Muscle layer of duodenum (tissue), 2 donors: ENCODE measurements around the gene TTLL9.

Experiments used
- H3K27ac ChIP-seq: one replicate; pipeline ENCODE4 v1.7.0; 2013; ENCODE audit warnings: mild to moderate bottlenecking, low read length
- H3K27me3 ChIP-seq: one replicate; pipeline ENCODE4 v1.7.0; 2013; ENCODE audit warnings: low read depth, mild to moderate bottlenecking, control low read depth, low read length
- H3K36me3 ChIP-seq, 2 donors: one replicate each; pipeline ENCODE4 v1.7.0; 2013; ENCODE audit warnings: low read length in 2 of 2, control low read depth in 1 of 2, mild to moderate bottlenecking in 1 of 2; ENCODE audit not compliant: insufficient read depth in 2 of 2, control insufficient read depth in 1 of 2
- H3K4me1 ChIP-seq, 2 donors: one replicate each; pipeline ENCODE4 v1.7.0; 2013; ENCODE audit warnings: low read length in 2 of 2, mild to moderate bottlenecking in 2 of 2, control low read depth in 1 of 2, moderate library complexity in 1 of 2; ENCODE audit not compliant: insufficient read depth in 2 of 2, control insufficient read depth in 1 of 2
- H3K4me3 ChIP-seq, 2 donors: one replicate each; pipeline ENCODE4 v1.7.0; 2013; ENCODE audit warnings: low read length in 2 of 2, low read depth in 1 of 2, mild to moderate bottlenecking in 1 of 2
- H3K9me3 ChIP-seq, 2 donors: one replicate each; pipeline ENCODE4 v1.7.0; 2013; ENCODE audit warnings: low read length in 2 of 2, control low read depth in 1 of 2, mild to moderate bottlenecking in 1 of 2; ENCODE audit not compliant: control insufficient read depth in 1 of 2
- donor health status: healthy.

The TTLL9 gene

GRCh38 chr20:31945785-31946184 is 75.4 kb downstream of the TTLL9 start:
- H3K27ac ChIP-seq: no peak overlapping the region
- no peaks in the 10 kb centered on the region for H3K9me3 ChIP-seq
- peaks cover 16 to 24% of the 10 kb centered on the region in 2 donors for H3K4me1 ChIP-seq
- H3K27me3 ChIP-seq: no peaks in the 10 kb centered on the region
- no peak overlapping the region for H3K4me3 ChIP-seq
- H3K36me3 ChIP-seq: peaks cover 50 to 60% of the 10 kb centered on the region in 2 donors

GRCh38 chr20:31948008-31948407 is 77.6 kb downstream of the TTLL9 start:
- Histone ChIP-seq H3K36me3 (peaks cover 50 to 60% of the 10 kb centered on the region in 2 donors), H3K27me3 (no peaks in the 10 kb centered on the region), H3K4me3 (no peak overlapping the region), H3K4me1 (peaks cover 20 to 26% of the 10 kb centered on the region in 2 donors), H3K9me3 (no peaks in the 10 kb centered on the region), H3K27ac (no peak overlapping the region)

- Histone ChIP-seq H3K4me3 (peak overlapping the region in 1 of 2 donors; percentile 97), H3K36me3 (peaks cover 36 to 45% of the 10 kb centered on the region in 2 donors), H3K27me3 (no peaks in the 10 kb centered on the region), H3K27ac (no peak overlapping the region), H3K9me3 (no peaks in the 10 kb centered on the region), H3K4me1 (peaks cover 13 to 18% of the 10 kb centered on the region in 2 donors)
Observed at GRCh38 chr20:31949877-31950646, 79.6 kb downstream of the TTLL9 start.

GRCh38 chr20:31951203-31951529 is 80.7 kb downstream of the TTLL9 start:
- Histone ChIP-seq H3K36me3 (peaks cover 26 to 34% of the 10 kb centered on the region in 2 donors), H3K27me3 (no peaks in the 10 kb centered on the region), H3K9me3 (no peaks in the 10 kb centered on the region), H3K27ac (peak overlapping the region; percentile 49), H3K4me3 (peak overlapping the region; percentile 90 to 97), H3K4me1 (peaks cover 13 to 18% of the 10 kb centered on the region in 2 donors)

GRCh38 chr20:31951530-31952453 is 81.4 kb downstream of the TTLL9 start, which contains the start of gene PDRG1:
Gene PDRG1 (minus strand): TSS chr20:31952046. CDS start chr20:31951961, 85 bp downstream.
- Histone ChIP-seq H3K27me3 (no peaks in the 10 kb centered on the region), H3K27ac (peak within 1 kb of the TSS; percentile 49), H3K36me3 (peaks cover 23 to 28% of the 10 kb centered on the region in 2 donors), H3K9me3 (no peaks in the 10 kb centered on the region), H3K4me3 (peak within 1 kb of the TSS; percentile 90 to 97), H3K4me1 (peaks cover 13 to 18% of the 10 kb centered on the region in 2 donors)

GRCh38 chr20:31953556-31954148 is 83.2 kb downstream of the TTLL9 start:
- Histone ChIP-seq H3K4me3 (no peak overlapping the region), H3K36me3 (peaks cover 7 to 9% of the 10 kb centered on the region in 2 donors), H3K27me3 (no peaks in the 10 kb centered on the region), H3K4me1 (peaks cover 13 to 18% of the 10 kb centered on the region in 2 donors), H3K27ac (no peak overlapping the region), H3K9me3 (no peaks in the 10 kb centered on the region)

- Histone ChIP-seq H3K27me3 (no peaks in the 10 kb centered on the region), H3K36me3 (peaks cover 4% of the 10 kb centered on the region in 2 donors), H3K9me3 (no peaks in the 10 kb centered on the region), H3K4me3 (no peak overlapping the region), H3K4me1 (peaks cover 13 to 18% of the 10 kb centered on the region in 2 donors), H3K27ac (no peak overlapping the region)
Observed at GRCh38 chr20:31954500-31954899, 84.1 kb downstream of the TTLL9 start.

GRCh38 chr20:31956556-31957526 is 86.4 kb downstream of the TTLL9 start:
- no peaks in the 10 kb centered on the region for H3K27me3 ChIP-seq
- H3K4me3 ChIP-seq: no peak overlapping the region
- H3K27ac ChIP-seq: no peak overlapping the region
- H3K36me3 ChIP-seq: no peaks in the 10 kb centered on the region
- no peaks in the 10 kb centered on the region for H3K9me3 ChIP-seq
- H3K4me1 ChIP-seq: no peaks in the 10 kb centered on the region

- no peaks in the 10 kb centered on the region for H3K36me3 ChIP-seq
- no peak overlapping the region for H3K27ac ChIP-seq
- peaks cover 0 to under 1% of the 10 kb centered on the region in 2 donors for H3K4me1 ChIP-seq
- no peaks in the 10 kb centered on the region for H3K9me3 ChIP-seq
- H3K4me3 ChIP-seq: no peak overlapping the region
- no peaks in the 10 kb centered on the region for H3K27me3 ChIP-seq
Observed at GRCh38 chr20:31962761-31963160, 92.3 kb downstream of the TTLL9 start.

GRCh38 chr20:31963889-31964288 is 93.5 kb downstream of the TTLL9 start:
- Histone ChIP-seq H3K27ac (no peak overlapping the region), H3K4me3 (no peak overlapping the region), H3K4me1 (peaks cover 0 to 7% of the 10 kb centered on the region in 2 donors), H3K27me3 (peaks cover 1% of the 10 kb centered on the region), H3K36me3 (no peaks in the 10 kb centered on the region), H3K9me3 (no peaks in the 10 kb centered on the region)
